Epidermal melanocyte (primary cell): ENCODE measurements around the gene ICOSLG.
"Not testable (repeated sequence)": the region's sequence is repeated elsewhere in the genome, so short reads cannot be mapped to it uniquely, and the experiment has no call there.

ENCODE experiments used
- DNase-seq: peaks from one replicate; pipeline ENCODE4 v3.0.0; 2011; ENCODE audit warnings: low spot score; ENCODE audit not compliant: insufficient read length

ICOSLG gene

GRCh38 chr21:44184862-44185261 lies 55.9 kb downstream of the ICOSLG start:
- not testable (repeated sequence) for DNase-seq

- not testable (repeated sequence) for DNase-seq
Observed at GRCh38 chr21:44182202-44182601, 58.5 kb downstream of the ICOSLG start.

GRCh38 chr21:44181506-44181905 lies 59.2 kb downstream of the ICOSLG start:
- not testable (repeated sequence) for DNase-seq

- DNase-seq, result not testable (repeated sequence)
Observed at GRCh38 chr21:44176127-44176526, 64.6 kb downstream of the ICOSLG start.

GRCh38 chr21:44175189-44175588 lies 65.6 kb downstream of the ICOSLG start:
- DNase-seq, result not testable (repeated sequence)
